Measurements from ENCODE around the gene GHR. TPM values are rescaled to one million over a fixed set of nuclear protein-coding genes. Genes with fewer than 3 reads are reported as not detected.

The GHR gene
- total RNA-seq, 1 donor from 2014 or later, result 6.4 TPM

DNA sequence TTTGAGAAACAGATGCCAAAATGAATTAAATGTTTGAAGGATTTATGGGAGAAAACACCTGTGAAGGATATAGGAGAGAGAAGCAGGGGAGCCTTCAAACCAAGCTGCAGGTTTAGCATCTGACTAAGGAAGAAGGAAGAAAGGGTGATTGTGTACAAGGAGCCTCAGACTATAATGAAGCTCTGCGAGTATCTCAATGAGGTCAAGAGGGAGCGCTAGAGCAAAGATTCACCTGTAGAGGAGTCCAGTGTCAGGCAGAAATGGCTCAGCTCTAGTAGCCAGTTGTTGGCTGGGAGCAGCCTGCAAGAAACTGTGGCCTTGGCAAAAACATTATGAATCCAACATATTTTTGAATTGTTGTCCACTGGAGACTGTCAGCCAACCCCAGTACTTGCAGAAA is 20.0 kb upstream of the GHR start:
- Histone ChIP-seq H3K9me3 (no peaks in the 10 kb centered on the region), H3K4me1 (no peaks in the 10 kb centered on the region), H3K27ac (no peak overlapping the region), H3K36me3 (no peaks in the 10 kb centered on the region), H3K27me3 (no peaks in the 10 kb centered on the region), H3K4me3 (no peak overlapping the region)
- no peak for DNase-seq (ENCODE audit: low spot score in 2 of 2)
- intact Hi-C loops (cut with DNase I), result no loop called here
- TF ChIP-seq, protein P1, sequence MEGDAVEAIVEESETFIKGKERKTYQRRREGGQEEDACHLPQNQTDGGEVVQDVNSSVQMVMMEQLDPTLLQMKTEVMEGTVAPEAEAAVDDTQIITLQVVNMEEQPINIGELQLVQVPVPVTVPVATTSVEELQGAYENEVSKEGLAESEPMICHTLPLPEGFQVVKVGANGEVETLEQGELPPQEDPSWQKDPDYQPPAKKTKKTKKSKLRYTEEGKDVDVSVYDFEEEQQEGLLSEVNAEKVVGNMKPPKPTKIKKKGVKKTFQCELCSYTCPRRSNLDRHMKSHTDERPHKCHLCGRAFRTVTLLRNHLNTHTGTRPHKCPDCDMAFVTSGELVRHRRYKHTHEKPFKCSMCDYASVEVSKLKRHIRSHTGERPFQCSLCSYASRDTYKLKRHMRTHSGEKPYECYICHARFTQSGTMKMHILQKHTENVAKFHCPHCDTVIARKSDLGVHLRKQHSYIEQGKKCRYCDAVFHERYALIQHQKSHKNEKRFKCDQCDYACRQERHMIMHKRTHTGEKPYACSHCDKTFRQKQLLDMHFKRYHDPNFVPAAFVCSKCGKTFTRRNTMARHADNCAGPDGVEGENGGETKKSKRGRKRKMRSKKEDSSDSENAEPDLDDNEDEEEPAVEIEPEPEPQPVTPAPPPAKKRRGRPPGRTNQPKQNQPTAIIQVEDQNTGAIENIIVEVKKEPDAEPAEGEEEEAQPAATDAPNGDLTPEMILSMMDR (IDR thresholded peaks at IDR 0.05), result no peak

DNA sequence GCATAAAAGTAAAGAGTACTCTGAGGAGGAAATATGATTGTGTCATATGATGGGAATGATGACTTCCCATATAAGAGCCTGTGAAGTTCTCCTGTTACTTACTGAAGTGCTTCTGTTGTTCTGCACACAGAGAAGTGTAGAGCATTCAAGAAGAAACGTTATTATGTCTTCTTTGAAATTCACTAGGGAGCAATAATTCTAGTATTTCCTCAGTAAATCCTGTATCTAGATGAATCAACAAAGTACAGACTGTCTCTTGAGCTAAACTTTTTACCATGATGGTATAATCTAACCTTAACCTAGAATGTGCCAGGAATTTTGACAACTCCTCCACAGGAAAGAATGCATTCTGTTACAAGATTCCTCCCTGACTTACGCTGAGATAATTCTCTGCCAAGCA is 18.9 kb upstream of the GHR start:
- H3K36me3 ChIP-seq, result no peaks in the 10 kb centered on the region
- H3K4me3 ChIP-seq, result no peak overlapping the region
- no peaks in the 10 kb centered on the region for H3K27me3 ChIP-seq
- no peak for DNase-seq (ENCODE audit: low spot score in 2 of 2)
- H3K4me1 ChIP-seq, result no peaks in the 10 kb centered on the region
- intact Hi-C loops (cut with DNase I), result no loop called here
- H3K27ac ChIP-seq, result no peak overlapping the region
- TF ChIP-seq, protein P1 (IDR thresholded peaks at IDR 0.05), result no peak
- H3K9me3 ChIP-seq, result no peaks in the 10 kb centered on the region

DNA sequence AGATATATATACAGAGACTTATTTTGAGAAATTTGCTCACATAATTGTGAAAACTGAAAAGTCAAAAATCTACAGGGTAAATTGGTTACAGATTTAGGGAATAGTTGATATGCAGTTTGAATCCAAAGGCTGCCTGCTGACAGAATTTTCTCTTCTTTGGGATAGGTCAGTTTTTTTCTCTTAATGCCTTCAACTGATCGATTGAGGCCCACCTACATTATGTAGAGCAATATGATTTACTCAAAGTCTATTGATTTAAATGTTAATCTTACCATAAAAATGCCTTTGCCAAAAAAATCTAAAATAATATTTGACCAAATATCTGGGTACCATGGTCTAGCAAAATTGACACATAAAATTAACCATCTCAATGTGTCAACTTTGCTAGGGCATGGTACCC is 3.9 kb upstream of the GHR start:
- Histone ChIP-seq H3K9me3 (no peaks in the 10 kb centered on the region), H3K27me3 (no peaks in the 10 kb centered on the region), H3K36me3 (no peaks in the 10 kb centered on the region), H3K4me3 (no peak overlapping the region), H3K27ac (no peak overlapping the region), H3K4me1 (no peaks in the 10 kb centered on the region)
- TF ChIP-seq, protein P1 (IDR thresholded peaks at IDR 0.05), result no peak
- DNase-seq (ENCODE audit: low spot score in 2 of 2), result no peak
- intact Hi-C loops (cut with DNase I), result no loop called here

DNA sequence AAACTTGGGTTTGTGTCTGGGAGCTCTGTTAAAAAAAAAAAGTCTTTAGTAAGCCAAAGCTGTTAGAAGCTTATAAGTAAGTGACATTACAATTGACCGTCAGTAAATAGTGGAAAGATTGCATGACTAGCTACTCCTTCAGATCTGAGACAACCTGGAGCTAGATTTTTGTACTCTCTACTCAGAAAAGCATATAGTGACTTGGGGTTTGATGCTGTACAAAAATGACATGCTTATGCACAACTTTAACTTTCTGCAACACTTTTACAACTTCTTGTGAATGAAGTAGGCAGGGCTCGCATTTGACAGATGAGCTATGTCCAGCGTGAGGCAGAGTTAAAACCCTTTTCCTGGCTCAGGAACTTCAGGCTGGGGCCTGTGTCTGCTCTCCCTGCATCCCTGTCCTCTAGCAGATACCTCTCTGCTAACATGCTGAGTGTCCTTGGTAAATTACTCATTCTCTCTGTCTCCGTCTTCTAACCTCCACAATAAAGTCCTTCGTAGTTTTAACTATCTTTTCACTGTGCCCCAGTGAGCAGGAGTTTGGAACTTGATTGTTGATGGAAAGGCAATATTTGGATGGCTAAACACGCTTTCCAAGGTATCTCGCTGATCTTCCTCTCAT is 471 bp upstream of the GHR start:
- intact Hi-C loops (cut with DNase I), result loop anchor here (1.0 to 5.0 kb wide), 3 partner anchors 161 to 466 kb away; no protein-coding TSS in a partner anchor

DNA sequence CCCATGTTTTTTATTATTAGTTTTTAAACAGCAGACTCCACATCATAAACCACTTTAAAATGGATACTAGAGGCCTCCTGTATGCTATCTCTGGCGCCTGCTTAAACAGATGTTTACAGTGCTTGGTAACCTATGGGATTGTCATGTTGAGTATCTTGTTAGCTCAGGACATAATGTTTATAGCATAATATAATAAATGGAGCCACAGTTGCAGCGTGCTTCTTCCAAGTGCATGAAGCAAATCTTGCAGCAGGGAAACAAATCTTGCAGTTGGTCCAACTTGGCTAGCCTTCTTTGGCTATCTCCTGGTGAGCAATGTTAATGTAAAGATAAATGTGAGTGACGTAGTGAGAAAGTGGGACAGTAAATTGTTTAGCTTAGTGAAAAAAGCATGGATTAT is 2.8 kb downstream of the GHR start:
- Histone ChIP-seq H3K9me3 (no peaks in the 10 kb centered on the region), H3K27ac (no peak overlapping the region), H3K4me3 (no peak overlapping the region), H3K36me3 (no peaks in the 10 kb centered on the region), H3K27me3 (no peaks in the 10 kb centered on the region), H3K4me1 (peaks cover 0 to 10% of the 10 kb centered on the region in 2 donors)
- DNase-seq (ENCODE audit: low spot score in 2 of 2), result no peak
- TF ChIP-seq, protein P1 (IDR thresholded peaks at IDR 0.05), result no peak
- intact Hi-C loops (cut with DNase I), result no loop called here

More for the DNA sequence above, 471 bp upstream of the GHR start:
- H3K9me3 ChIP-seq, result no peaks in the 10 kb centered on the region
- peak overlapping the region; percentile 68 to 73 for H3K4me3 ChIP-seq
- no peak for DNase-seq (ENCODE audit: low spot score in 2 of 2)
- no peaks in the 10 kb centered on the region for H3K27me3 ChIP-seq
- peaks cover 0 to 4% of the 10 kb centered on the region in 2 donors for H3K4me1 ChIP-seq
- TF ChIP-seq, protein P1 (IDR thresholded peaks at IDR 0.05), result no peak
- no peaks in the 10 kb centered on the region for H3K36me3 ChIP-seq
- H3K27ac ChIP-seq, result peak overlapping the region; percentile 69 to 77

All from ascending aorta (tissue), 2 donors.